ENCODE measurements around the gene ZNF441. TPM values are rescaled to one million over a fixed set of nuclear protein-coding genes. Genes with fewer than 3 reads are reported as not detected.
A peak's percentile ranks its signal among the peaks of the same experiment; 100 is the strongest.

Gene ZNF441
- total and polyA plus RNA-seq, 2 of the 13 experiments (the other 11 are each of a cell fraction or from before 2014, with no cell fraction given): 2.8 to 10.0 TPM

- FAIRE-seq (peak; percentile 90), DNase-seq (ENCODE audit: low spot score) (peak; percentile 98), ATAC-seq (peak; percentile 93)
- ChIA-PET POLR2A (interaction anchor here (1.0 to 2.6 kb wide), 4 partner anchors 27 to 59 kb away, joined by 3 to 17 read pairs (median 5); partner anchors contain the start of gene ZNF441), CTCF (ENCODE audit: low intra/inter-chr PET ratio, low total read pairs) (no interaction called here)
- Histone ChIP-seq H3K36me3 (replicated peaks in 1 of 2; ENCODE audit: control insufficient read depth in 1 of 2, insufficient read depth in 2 of 2, low read length in 2 of 2) (no peaks in the 10 kb centered on the region), H3K9ac (ENCODE audit: insufficient read depth, low read depth, low read length) (peak within 1 kb of the TSS; percentile 94), H3K79me2 (ENCODE audit: insufficient read depth, low read length) (peaks cover 36% of the 10 kb centered on the region), H3K27me3 (ENCODE audit: control insufficient read depth in 1 of 2, insufficient read depth in 2 of 2, low read length in 2 of 2) (no peaks in the 10 kb centered on the region), H3K9me3 (ENCODE audit: low read length) (no peaks in the 10 kb centered on the region), H3K27ac (ENCODE audit: extremely low read length, insufficient read depth, low read length) (peak within 1 kb of the TSS; percentile 88), H3K4me3 (replicated peaks in 1 of 3; ENCODE audit: insufficient read depth in 1 of 3, low read depth in 2 of 3, low read length in 3 of 3) (peak within 1 kb of the TSS; percentile 84 to 97 (median 93)), H3K4me2 (ENCODE audit: low read depth, low read length) (peak within 1 kb of the TSS; percentile 97), H3K4me1 (ENCODE audit: insufficient read depth, low read length) (peaks cover 34% of the 10 kb centered on the region), H2AFZ (ENCODE audit: low read length) (peak within 1 kb of the TSS; percentile 19), H4K20me1 (ENCODE audit: insufficient read depth, low read length) (peaks cover 4% of the 10 kb centered on the region; the same call in 1 of the 2 replicates)
- BruUV-seq (replicated peaks): TSS peak; percentile 97
- 1% methylated on average over 23 of the region's 35 CpGs for WGBS (ENCODE audit: low lambda C conversion rate)
- intact Hi-C loops (cut with micrococcal nuclease; ENCODE audit: unreplicated experiment): loop anchor here (2.0 to 5.0 kb wide), 2 partner anchors 28 to 37 kb away; partner anchors contain the start of gene ZNF441
- in situ Hi-C loops (cut with HindIII; ENCODE audit: extremely low pct_ligation_motif_present, low pct_unique_long_range_greater_than_20kb): no loop called here
- TF ChIP-seq ZNF317 (CRISPR knock-in tag; IDR thresholded peaks at IDR 0.05) (peak; percentile 25; the same call in 1 of the 2 replicates), KDM3A (CRISPR knock-in tag; IDR thresholded peaks at IDR 0.05; ENCODE audit: low read depth) (0 out of 2 replicates have a peak, but pooled peaks have one; percentile 28), SALL1 (CRISPR knock-in tag; IDR thresholded peaks at IDR 0.05) (peak; percentile 71), U2AF1 (optimal IDR thresholded peaks at IDR 0.05; ENCODE audit: low read depth, low read length) (no peak), SP4 (CRISPR knock-in tag; IDR thresholded peaks at IDR 0.05) (peak; percentile 98), GABPA (IDR thresholded peaks at IDR 0.05; ENCODE audit: low read depth, low read length) (peak; percentile 72), GABPA (CRISPR knock-in tag; IDR thresholded peaks at IDR 0.05; ENCODE audit: low read depth) (peak; percentile 90), ZNF709 (CRISPR knock-in tag; IDR thresholded peaks at IDR 0.05) (peak; percentile 71; the same call in 1 of the 2 replicates), ZNF501 (CRISPR knock-in tag; IDR thresholded peaks at IDR 0.05) (peak; percentile 58), CCDC6 (CRISPR knock-in tag; IDR thresholded peaks at IDR 0.05) (no peak), TGIF2 (CRISPR knock-in tag; IDR thresholded peaks at IDR 0.05) (peak; percentile 57), HMGA1 (CRISPR knock-in tag; conservative IDR thresholded peaks at IDR 0.05) (no peak), SRSF4 (IDR thresholded peaks at IDR 0.05; ENCODE audit: low read depth, low read length, poor library complexity, severe bottlenecking) (no peak), ZSCAN25 (CRISPR knock-in tag; IDR thresholded peaks at IDR 0.05) (peak; percentile 90), SAP130 (CRISPR knock-in tag; IDR thresholded peaks at IDR 0.05; ENCODE audit: low read depth) (peak; percentile 90), MAFF (IDR thresholded peaks at IDR 0.05; ENCODE audit: low read depth, low read length) (peak; percentile 34; the same call in 1 of the 2 replicates), MIER3 (CRISPR knock-in tag; IDR thresholded peaks at IDR 0.05; ENCODE audit: borderline replicate concordance) (0 out of 2 replicates have a peak, but pooled peaks have one; percentile 19), ZFX (CRISPR knock-in tag; IDR thresholded peaks at IDR 0.05; ENCODE audit: low read depth) (peak; percentile 76)
- TF ChIP-seq, protein P1, sequence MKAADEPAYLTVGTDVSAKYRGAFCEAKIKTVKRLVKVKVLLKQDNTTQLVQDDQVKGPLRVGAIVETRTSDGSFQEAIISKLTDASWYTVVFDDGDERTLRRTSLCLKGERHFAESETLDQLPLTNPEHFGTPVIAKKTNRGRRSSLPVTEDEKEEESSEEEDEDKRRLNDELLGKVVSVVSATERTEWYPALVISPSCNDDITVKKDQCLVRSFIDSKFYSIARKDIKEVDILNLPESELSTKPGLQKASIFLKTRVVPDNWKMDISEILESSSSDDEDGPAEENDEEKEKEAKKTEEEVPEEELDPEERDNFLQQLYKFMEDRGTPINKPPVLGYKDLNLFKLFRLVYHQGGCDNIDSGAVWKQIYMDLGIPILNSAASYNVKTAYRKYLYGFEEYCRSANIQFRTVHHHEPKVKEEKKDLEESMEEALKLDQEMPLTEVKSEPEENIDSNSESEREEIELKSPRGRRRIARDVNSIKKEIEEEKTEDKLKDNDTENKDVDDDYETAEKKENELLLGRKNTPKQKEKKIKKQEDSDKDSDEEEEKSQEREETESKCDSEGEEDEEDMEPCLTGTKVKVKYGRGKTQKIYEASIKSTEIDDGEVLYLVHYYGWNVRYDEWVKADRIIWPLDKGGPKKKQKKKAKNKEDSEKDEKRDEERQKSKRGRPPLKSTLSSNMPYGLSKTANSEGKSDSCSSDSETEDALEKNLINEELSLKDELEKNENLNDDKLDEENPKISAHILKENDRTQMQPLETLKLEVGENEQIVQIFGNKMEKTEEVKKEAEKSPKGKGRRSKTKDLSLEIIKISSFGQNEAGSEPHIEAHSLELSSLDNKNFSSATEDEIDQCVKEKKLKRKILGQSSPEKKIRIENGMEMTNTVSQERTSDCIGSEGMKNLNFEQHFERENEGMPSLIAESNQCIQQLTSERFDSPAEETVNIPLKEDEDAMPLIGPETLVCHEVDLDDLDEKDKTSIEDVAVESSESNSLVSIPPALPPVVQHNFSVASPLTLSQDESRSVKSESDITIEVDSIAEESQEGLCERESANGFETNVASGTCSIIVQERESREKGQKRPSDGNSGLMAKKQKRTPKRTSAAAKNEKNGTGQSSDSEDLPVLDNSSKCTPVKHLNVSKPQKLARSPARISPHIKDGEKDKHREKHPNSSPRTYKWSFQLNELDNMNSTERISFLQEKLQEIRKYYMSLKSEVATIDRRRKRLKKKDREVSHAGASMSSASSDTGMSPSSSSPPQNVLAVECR (CRISPR knock-in tag; IDR thresholded peaks at IDR 0.05; ENCODE audit: borderline replicate concordance): peak; percentile 73
- TF ChIP-seq, protein P2, sequence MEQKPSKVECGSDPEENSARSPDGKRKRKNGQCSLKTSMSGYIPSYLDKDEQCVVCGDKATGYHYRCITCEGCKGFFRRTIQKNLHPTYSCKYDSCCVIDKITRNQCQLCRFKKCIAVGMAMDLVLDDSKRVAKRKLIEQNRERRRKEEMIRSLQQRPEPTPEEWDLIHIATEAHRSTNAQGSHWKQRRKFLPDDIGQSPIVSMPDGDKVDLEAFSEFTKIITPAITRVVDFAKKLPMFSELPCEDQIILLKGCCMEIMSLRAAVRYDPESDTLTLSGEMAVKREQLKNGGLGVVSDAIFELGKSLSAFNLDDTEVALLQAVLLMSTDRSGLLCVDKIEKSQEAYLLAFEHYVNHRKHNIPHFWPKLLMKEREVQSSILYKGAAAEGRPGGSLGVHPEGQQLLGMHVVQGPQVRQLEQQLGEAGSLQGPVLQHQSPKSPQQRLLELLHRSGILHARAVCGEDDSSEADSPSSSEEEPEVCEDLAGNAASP (CRISPR knock-in tag; IDR thresholded peaks at IDR 0.05; ENCODE audit: borderline replicate concordance): no peak
Measured at GRCh38 chr19:11738746-11739620, 27.8 kb upstream of the ZNF441 start, which contains the start of gene ZNF823. Gene ZNF823 (minus strand): TSS chr19:11738946. CDS start chr19:11738819, 127 bp downstream.

Measured in HepG2 (cell line).